ENCODE results near the gene ZDHHC12. TPM values are rescaled to one million over a fixed set of nuclear protein-coding genes. Genes with fewer than 3 reads are reported as not detected.

The ZDHHC12 gene
- total RNA-seq, 1 experiment from 2014 or later, result 57.6 TPM

DNA sequence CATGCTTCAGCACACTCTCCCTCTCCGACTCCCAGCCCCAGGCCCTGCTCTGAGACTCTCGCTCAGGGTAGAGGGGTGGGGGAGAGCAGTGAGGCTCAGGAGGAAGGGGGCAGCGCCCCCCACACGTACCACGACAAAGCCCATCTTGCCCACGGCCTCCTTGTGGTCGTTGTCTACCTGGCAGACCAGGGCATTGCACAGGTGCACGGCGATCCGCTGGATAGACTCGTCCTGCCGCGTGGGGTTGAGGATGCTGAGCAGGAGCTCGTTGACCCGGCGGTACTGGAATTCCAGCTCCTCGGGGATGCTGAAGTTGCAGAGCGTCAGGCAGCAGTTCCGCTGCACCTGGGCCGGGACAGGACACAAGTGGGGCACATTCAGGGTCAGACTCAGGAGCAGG is 18.5 kb upstream of the ZDHHC12 start:
- Histone ChIP-seq H3K27ac (ENCODE audit: low read depth, low read length) (no peak overlapping the region), H3K4me3 (replicated peaks in 1 of 2; ENCODE audit: low read depth in 1 of 2, low read length in 2 of 2) (no peak overlapping the region), H3K27me3 (ENCODE audit: insufficient read depth, low read length) (no peaks in the 10 kb centered on the region), H3K36me3 (ENCODE audit: control insufficient read depth in 1 of 2, insufficient read depth in 2 of 2, low read length in 2 of 2) (no peaks in the 10 kb centered on the region), H3K9me2 (ENCODE audit: insufficient read depth) (no peaks in the 10 kb centered on the region), H3K79me2 (ENCODE audit: insufficient read depth, low read length) (no peaks in the 10 kb centered on the region), H2AFZ (ENCODE audit: low read depth, low read length, poor library complexity, severe bottlenecking) (no peak overlapping the region), H3K9me3 (ENCODE audit: control insufficient read depth in 1 of 2, insufficient read depth in 1 of 2, low read depth in 1 of 2, low read length in 2 of 2) (no peaks in the 10 kb centered on the region), H3K9ac (ENCODE audit: low read length) (no peak overlapping the region), H3K4me1 (ENCODE audit: control insufficient read depth in 1 of 2, insufficient read depth in 2 of 2, low read length in 2 of 2) (no peaks in the 10 kb centered on the region), H4K20me1 (ENCODE audit: insufficient read depth) (no peaks in the 10 kb centered on the region), H3K4me2 (ENCODE audit: low read length) (no peak overlapping the region)
- TF ChIP-seq, protein P1, sequence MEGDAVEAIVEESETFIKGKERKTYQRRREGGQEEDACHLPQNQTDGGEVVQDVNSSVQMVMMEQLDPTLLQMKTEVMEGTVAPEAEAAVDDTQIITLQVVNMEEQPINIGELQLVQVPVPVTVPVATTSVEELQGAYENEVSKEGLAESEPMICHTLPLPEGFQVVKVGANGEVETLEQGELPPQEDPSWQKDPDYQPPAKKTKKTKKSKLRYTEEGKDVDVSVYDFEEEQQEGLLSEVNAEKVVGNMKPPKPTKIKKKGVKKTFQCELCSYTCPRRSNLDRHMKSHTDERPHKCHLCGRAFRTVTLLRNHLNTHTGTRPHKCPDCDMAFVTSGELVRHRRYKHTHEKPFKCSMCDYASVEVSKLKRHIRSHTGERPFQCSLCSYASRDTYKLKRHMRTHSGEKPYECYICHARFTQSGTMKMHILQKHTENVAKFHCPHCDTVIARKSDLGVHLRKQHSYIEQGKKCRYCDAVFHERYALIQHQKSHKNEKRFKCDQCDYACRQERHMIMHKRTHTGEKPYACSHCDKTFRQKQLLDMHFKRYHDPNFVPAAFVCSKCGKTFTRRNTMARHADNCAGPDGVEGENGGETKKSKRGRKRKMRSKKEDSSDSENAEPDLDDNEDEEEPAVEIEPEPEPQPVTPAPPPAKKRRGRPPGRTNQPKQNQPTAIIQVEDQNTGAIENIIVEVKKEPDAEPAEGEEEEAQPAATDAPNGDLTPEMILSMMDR (IDR thresholded peaks at IDR 0.05 in 2 of 3, conservative IDR thresholded peaks at IDR 0.05 in 1 of 3; ENCODE audit: borderline replicate concordance in 1 of 3, insufficient read depth in 1 of 3, low read depth in 2 of 3, low read length in 2 of 3), result no peak
- TF ChIP-seq ZNF274 (IDR thresholded peaks at IDR 0.05; ENCODE audit: low read depth, low read length), result no peak
- DNase-seq (ENCODE audit: low read depth, low spot score) (no peak), ATAC-seq (no peak)
- ChIA-PET CTCF (interaction anchor here (1.3 kb wide), 1 partner anchor 9 kb away, joined by 3 read pairs; no protein-coding TSS in a partner anchor), POLR2A (no interaction called here), RAD21 (ENCODE audit: low non-redundant PET in 1 of 2, low total read pairs in 2 of 2, uncharacterized antibody in 2 of 2, unreplicated experiment in 2 of 2) (no interaction called here)
- intact Hi-C loops (cut with micrococcal nuclease), result no loop called here
- no TSS peak for BruUV-seq (replicated peaks)

DNA sequence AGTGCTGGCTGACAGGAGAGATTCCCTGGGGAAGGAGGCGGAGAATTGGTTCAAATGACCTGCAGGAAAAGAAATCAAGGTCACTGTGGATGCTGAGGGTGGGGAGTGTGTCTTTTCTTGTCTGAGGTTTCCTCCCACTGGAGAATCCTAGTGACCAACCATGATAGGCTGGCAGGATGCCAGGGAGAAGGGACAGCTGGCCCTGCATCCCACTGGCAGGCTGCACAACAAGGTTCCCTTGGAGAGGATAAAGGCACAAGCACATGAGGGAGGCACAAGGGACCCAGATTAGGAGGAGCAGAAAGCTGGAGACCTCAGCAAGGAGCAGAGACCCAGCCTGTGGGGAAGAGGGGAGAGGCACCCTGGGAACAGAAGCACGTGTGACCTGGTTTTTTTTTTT is 11.4 kb upstream of the ZDHHC12 start:
- no peaks in the 10 kb centered on the region for H4K20me1 ChIP-seq (ENCODE audit: insufficient read depth)
- intact Hi-C loops (cut with micrococcal nuclease), result no loop called here
- H3K27ac ChIP-seq (ENCODE audit: low read depth, low read length), result no peak overlapping the region
- H3K9me3 ChIP-seq (ENCODE audit: control insufficient read depth in 1 of 2, insufficient read depth in 1 of 2, low read depth in 1 of 2, low read length in 2 of 2), result no peaks in the 10 kb centered on the region
- no peak for ATAC-seq
- H3K4me2 ChIP-seq (ENCODE audit: low read length), result no peak overlapping the region
- no peaks in the 10 kb centered on the region for H3K27me3 ChIP-seq (ENCODE audit: insufficient read depth, low read length)
- CTCF ChIA-PET, result interaction anchor here (1.5 kb wide), 1 partner anchor 11 kb away, joined by 4 read pairs; the partner anchor contains the start of gene ZDHHC12
- POLR2A ChIA-PET, result interaction anchor here (0.5 to 0.7 kb wide), 2 partner anchors 82 to 83 kb away, joined by 3 to 4 read pairs; partner anchors contain the start of gene ENDOG
- H3K4me3 ChIP-seq (replicated peaks in 1 of 2; ENCODE audit: low read depth in 1 of 2, low read length in 2 of 2), result no peak overlapping the region
- BruUV-seq (replicated peaks), result no TSS peak
- peaks cover 0 to 10% of the 10 kb centered on the region in 2 experiments; a peak in 1 of 4 replicates for H3K4me1 ChIP-seq (ENCODE audit: control insufficient read depth in 1 of 2, insufficient read depth in 2 of 2, low read length in 2 of 2)
- no peak overlapping the region for H3K9ac ChIP-seq (ENCODE audit: low read length)
- DNase-seq (ENCODE audit: low read depth, low spot score), result no peak
- no peaks in the 10 kb centered on the region for H3K9me2 ChIP-seq (ENCODE audit: insufficient read depth)
- H3K79me2 ChIP-seq (ENCODE audit: insufficient read depth, low read length), result no peaks in the 10 kb centered on the region
- TF ChIP-seq SRF (IDR thresholded peaks at IDR 0.05; ENCODE audit: low read depth) (no peak), JUND (IDR thresholded peaks at IDR 0.05) (no peak)
- TF ChIP-seq, protein P2, sequence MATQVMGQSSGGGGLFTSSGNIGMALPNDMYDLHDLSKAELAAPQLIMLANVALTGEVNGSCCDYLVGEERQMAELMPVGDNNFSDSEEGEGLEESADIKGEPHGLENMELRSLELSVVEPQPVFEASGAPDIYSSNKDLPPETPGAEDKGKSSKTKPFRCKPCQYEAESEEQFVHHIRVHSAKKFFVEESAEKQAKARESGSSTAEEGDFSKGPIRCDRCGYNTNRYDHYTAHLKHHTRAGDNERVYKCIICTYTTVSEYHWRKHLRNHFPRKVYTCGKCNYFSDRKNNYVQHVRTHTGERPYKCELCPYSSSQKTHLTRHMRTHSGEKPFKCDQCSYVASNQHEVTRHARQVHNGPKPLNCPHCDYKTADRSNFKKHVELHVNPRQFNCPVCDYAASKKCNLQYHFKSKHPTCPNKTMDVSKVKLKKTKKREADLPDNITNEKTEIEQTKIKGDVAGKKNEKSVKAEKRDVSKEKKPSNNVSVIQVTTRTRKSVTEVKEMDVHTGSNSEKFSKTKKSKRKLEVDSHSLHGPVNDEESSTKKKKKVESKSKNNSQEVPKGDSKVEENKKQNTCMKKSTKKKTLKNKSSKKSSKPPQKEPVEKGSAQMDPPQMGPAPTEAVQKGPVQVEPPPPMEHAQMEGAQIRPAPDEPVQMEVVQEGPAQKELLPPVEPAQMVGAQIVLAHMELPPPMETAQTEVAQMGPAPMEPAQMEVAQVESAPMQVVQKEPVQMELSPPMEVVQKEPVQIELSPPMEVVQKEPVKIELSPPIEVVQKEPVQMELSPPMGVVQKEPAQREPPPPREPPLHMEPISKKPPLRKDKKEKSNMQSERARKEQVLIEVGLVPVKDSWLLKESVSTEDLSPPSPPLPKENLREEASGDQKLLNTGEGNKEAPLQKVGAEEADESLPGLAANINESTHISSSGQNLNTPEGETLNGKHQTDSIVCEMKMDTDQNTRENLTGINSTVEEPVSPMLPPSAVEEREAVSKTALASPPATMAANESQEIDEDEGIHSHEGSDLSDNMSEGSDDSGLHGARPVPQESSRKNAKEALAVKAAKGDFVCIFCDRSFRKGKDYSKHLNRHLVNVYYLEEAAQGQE (IDR thresholded peaks at IDR 0.05; ENCODE audit: low read depth), result no peak
- H2AFZ ChIP-seq (ENCODE audit: low read depth, low read length, poor library complexity, severe bottlenecking), result no peak overlapping the region
- RAD21 ChIA-PET (ENCODE audit: low non-redundant PET in 1 of 2, low total read pairs in 2 of 2, uncharacterized antibody in 2 of 2, unreplicated experiment in 2 of 2), result no interaction called here
- no peaks in the 10 kb centered on the region for H3K36me3 ChIP-seq (ENCODE audit: control insufficient read depth in 1 of 2, insufficient read depth in 2 of 2, low read length in 2 of 2)

Measured in HCT116 (cell line).